HG03442 (cell line): ENCODE data around the gene SERPINE1.

Experiments used
- ATAC-seq: cut with Tn5 transposase; IDR thresholded peaks from one replicate; pipeline ENCODE4 v1.9.1; 2021; ENCODE audit warnings: mild to moderate bottlenecking, moderate library complexity; ENCODE audit not compliant: unreplicated experiment

Gene SERPINE1

DNA sequence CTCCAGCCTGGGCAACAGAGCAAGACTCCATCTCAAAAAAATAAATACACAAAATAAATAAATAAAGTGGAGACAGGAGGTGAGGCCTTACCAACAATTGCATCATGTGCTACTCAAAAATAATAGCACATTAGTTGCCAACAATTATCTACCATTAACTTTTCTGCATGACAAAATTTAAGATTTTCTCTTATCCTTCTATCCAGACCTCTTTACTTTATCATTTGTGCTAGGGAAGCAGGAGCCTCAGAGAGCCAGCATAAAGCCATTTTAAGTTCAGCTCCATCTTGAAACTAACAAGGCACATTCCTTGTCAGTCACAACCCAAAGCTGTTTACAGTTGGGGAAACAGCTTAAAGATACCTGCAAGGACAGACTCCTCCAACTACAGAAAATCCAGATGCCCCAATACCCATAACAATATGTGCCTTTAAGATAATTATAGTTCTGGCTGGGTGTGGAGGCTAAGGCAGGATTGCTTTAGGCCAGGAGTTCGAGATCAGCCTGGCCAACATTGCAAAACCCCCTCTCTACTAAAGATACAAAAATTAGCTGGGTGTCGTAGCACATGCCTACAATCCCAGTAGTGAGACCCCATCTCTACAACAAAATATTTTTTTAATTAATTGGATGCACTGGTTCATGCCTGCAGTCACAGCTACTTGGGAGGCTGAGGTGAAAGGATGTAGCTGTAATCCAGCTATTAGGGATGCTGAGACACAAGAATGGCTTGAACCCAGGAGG is 25.2 kb downstream of the SERPINE1 start:
- no peak for ATAC-seq

DNA sequence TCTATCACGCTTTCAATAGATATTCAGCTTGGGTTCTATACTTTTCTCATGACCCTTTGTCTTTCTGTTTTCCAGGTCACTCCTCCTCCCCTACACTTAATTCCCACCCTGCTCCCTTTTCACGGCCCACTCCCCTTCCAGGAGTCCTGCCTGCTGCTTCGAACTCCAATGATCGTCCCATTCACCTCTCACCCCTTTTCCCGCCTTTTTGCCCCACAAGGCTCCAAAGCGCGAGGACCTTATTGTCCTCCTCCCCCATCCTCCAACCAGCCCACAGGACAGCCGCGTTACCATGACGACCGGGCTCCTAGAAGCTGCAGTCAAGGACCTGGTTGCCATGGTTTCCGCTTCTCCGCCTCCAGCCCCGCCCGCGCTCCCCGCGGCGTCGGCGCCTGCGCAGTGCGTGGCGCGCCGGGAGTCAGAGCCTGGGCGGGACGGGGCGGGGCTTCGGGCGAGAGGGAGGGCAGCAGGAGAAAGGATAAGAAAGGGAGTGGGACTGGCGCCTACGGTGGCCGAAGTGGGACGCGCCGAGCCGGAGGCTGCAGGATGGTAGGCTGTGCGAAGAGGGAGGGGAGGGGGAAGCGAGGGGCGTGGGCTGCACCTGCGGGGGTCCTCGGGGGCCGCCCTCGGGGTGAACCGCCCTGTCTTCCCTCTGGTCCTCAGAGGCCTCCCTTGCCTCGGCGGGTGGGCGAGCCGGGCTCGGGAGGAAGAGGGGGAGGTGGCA is 27.2 kb downstream of the SERPINE1 start, which contains the start of gene AP1S1:
AP1S1 (plus strand) TSS at position 508 of the 724 bp plus-strand sequence; CDS start at position 547, 39 bp downstream.
- ATAC-seq = peak; percentile 68

DNA sequence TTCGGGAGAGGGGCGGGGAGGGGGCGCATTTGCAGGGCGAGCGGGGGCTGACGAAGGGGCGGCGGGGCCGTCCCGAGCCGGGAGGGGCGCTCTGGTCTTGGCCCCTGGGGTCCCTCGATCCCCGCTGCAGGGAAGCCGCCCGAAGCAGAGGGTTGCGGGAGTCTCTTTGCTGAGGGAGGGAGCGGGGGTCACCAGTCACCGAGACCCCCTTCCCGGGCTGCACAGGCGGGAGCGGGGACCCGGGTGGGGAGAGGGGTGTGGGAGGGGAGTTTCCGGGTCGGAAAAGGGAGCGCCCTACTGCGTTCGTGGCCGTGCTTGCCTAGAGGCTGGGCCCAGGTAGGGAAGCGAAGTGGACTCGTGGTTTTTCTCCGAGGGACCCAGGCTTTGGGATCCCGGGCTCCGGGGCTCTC is 27.8 kb downstream of the SERPINE1 start:
- ATAC-seq = peak; percentile 21

DNA sequence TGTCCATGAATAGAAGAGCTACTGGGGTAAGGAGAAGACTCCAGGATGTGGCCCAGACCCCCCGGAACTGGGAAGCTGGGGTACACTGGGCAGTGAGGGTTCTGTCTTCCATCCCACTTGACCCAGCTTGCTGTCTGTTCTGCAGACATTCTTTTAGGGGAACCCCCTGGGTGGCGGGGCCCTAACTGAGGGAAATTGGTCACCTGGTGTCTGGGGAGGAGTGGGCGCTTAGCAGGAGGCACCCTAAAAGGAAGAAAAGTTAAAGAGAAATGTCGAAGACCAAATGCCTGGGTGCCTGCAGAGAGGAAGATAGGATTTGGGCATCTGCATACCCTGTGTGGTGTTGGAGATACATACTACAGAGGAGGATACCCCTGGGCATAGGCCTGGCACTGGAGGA is 28.4 kb downstream of the SERPINE1 start:
- ATAC-seq = no peak

DNA sequence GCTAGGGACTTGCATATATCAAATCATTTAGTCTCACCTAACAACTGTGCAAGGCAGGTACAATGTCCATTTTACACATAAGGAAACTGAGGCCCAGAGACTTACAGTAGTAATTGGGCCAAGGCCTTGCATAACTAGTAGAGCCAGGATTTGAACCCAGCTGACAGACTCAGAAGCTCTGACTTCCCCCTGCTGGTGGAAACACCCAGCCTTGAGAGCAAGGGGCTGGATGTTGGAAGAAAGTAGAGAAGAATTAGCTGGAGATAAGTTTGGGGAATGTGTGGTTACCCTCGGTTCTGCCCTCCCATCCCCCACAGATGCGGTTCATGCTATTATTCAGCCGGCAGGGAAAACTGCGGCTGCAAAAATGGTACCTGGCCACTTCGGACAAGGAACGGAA is 29.4 kb downstream of the SERPINE1 start:
- no peak for ATAC-seq

DNA sequence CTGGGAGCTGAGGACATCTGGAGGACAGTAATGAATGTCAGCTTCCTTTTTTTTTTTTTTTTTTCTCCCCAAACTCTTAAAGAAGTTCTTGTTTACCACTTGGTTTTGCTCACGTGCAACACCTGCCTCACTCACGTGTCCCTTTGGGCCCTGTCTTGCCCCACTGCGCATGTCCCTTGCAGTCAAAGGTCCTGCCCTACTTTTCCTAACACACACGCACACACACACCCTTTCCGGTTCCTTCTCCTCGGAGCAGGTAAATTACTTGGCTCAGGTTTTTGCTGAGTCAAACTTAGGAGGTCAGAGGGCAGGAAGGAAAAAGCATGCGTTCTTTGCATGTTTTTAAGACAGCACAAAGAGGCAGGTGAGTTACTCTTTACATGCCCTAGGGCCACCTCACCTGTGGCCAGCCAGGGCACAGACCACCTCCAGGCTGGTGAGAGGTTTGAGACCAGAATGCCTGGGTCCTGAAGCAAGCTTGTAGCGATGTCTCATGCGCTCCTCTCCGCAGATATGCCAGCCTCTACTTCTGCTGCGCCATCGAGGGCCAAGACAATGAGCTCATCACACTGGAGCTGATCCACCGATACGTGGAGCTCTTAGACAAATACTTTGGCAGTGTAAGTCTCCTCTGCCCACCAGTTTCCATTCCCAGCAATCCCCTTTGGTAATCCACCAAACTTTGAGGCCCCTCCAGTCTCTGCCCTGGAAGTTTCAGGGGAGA is 30.1 kb downstream of the SERPINE1 start:
- ATAC-seq = no peak

DNA sequence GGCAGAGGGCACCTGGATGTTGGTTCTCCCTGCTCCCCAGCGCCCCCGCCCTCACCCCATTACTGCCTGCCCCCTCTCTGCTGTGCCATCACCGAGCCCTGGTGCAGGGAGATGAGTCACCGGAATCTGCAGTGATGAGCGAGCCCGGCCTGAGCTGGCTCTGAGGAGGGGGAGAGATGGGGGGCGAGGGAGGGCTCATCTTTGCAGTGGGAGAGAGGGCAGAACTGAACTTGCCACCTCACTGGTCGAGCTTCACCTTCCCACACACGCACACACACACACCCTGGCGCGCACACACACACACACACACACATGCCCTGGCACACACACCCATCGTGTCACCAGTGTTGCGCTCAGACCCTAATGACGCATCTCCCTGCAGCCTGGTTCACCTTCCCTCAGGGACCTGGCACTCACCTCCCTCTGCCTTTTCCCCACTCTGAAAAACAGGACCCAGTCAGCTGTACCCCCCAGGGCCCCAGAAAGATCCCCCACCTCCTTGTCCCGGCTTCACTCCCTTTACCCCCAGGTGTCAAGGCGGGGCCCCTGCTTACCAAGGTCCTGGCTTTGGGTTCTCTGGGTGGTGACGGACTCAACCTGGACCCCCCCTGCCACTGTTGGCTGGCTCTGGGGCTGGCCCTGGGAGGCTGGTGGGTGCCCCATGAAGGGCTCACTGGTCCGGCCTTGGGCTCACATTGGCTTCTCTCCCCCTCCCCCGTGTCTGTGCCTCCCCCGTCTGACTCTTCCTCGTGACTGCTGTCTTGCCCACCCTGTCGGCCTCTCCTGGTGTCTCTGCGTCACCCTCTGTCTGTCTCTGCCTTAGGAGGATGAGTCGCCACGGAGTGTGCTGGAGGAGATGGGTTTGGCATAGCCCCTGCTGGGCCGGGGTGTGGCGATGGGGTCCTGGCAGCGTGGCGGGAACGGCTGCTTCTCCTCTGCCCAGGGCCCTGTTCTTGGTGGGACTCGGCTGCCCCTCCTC is 33.1 kb downstream of the SERPINE1 start:
- no peak for ATAC-seq

DNA sequence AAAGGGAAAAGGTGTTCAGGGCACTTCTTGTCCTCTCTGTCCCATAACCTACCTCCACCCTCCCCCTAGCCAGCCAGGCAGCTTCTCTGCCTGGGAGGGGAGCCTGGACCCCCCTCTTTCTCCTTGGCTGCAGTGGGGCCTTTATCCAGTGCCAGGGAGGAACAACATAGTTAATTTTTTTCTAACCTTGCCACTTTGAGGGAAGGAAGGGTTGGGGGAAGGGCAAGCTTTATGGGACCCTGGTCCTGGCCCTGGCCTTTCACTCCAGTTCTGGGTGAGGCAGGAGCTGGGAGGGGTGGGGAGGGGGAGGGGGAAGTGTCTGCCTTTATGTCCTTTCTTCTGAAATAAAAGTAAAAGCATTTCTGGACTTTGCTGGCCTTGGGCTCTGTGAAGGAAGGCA is 34.0 kb downstream of the SERPINE1 start:
- ATAC-seq = no peak

DNA sequence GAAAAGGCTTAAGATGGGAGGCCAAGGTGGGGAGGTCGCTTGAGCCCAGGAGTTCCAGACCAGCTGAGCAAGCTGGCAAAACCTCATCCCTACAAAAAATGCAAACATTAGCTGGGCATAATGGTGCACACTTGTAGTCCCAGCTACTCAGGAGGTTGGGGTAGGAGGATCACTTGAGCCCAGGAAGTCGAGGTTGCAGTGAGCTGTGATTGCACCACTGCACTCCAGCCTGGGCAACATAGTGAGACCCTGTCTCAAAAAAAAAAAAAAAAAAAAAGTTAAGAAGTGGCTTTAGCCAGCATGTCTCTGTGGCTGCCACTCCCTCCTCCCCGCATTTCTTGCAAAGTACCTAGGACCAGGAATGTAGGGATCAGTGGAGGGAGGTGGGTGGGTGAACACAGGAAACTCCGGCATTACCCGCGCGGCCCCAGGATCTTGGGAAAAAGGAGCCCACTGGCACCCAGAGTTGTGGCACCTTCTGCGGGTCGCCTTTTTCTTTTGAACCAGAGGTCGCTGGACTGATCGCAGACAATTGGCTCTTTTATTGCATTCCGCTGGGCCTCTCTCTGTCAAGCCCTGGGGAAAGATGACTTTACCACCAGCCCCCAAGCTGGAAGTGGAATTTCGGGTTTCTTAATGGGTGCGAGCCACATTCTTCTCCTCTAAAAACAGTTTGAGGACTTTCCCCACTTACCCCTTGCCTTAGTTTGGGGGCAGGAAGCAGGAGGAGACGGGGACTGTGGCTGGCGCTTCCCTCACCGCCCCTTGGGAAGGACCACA is 35.0 kb downstream of the SERPINE1 start:
- ATAC-seq = no peak

DNA sequence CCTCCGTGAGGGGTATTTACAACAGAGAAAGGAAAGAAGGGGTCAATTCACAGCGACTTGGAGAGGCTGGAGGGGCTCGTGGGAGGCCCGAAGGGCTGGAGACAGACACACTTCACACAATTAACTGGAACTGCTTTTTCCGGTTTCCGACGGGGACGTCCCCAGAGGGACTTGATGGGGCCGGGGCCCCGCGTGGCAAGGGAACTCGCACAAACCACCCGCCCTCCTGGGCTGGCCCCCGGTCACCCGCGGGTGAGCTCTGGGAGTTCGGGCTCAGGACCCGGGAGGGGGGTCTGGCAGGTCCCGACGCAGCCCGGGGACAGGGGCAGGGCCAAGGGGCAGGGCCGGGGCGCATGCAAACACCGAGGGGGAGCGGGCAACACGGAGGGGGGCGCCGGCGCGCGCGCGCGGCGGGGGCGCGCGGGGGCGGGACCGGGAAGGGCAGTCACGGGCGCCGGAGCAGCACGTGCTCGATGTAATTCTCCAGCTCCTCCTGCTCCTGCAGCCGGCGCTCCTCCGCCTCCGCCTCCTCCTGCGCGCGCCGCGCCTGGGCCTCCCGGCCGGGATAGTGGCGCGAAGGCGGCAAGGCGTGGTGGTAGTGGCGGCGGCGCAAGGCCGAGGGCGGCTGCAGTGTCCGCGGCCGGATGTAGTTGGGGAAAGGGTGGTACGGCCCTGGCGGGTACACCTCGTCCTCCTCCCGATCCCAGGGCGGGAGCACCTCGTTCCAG is 35.8 kb downstream of the SERPINE1 start:
- ATAC-seq = no peak

DNA sequence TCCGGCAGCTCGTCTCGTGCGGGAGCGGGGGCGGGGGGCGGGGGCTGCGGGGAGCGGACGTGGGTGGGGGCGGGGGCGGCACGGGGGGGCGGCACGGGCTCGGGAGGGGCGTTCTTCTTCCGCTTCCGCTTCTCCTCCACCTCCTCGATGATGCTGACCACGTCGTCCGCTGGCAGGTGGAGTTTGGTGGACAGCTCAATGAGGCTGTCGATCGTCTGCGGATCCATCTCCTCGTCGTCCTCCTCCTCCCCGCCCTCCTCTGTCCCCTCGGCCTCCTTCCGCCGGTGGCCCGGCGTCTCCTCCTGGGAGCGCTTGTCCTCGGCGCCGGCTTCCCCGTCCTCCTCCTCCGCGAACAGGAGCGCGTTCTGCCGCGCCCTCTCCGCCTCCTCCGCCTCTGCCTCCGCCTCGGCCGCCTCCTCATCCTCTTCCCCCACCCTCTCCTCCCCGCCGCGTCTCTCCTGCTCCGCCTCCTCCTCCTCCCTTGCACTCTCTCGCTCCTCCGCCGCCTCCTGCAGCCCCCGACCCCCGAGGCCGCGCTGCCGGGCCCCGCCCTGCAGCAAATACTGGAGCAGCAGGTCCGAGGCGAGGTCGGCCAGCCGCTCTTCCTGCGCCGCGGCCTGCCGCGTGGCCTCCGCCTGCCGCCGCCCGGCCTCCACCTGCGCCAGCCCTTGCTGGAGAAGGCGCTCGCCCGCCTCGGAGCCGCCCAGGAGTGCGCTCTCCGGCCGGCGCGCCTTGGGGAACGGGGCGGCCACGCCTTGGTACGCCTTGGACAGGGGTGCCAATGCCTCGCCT is 36.6 kb downstream of the SERPINE1 start:
- no peak for ATAC-seq

DNA sequence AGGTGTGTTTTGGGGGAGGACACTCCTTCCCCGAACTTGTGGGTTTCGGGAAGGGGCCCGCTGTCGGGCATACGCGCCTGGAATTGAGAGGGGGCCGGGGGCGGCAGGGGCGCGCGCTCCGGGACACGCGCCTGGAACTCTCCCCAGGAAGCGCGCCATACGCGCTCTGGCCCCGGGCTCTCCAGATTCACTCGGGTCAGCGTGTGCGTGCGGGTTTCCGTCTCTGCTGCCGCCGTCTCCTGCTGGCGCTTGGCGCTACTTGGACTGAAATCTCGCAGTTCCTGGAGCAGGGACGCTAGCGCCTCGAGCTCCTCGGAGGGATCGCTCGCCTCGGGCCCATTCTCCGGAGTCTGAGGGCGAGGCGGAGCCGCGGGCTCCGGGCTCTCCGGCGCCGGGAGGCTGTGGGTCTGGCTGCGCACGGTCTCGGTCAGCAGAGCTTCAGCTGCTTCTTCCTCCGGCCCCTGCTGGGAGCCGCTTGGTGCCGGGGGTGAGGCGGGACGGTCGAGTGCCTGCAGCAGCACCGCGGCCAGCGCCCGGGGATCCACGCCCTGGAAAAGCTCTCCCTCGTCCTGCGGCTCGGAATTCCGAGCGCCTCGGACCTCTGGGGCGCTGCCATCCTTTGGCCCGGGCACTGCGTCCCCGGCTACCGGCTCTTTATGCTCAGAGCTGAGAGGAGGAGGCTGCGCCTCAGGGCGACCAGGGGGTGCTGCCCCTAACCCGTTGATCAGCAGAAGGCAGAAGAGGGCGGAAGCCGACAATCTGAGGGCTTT is 37.4 kb downstream of the SERPINE1 start:
- ATAC-seq = no peak

DNA sequence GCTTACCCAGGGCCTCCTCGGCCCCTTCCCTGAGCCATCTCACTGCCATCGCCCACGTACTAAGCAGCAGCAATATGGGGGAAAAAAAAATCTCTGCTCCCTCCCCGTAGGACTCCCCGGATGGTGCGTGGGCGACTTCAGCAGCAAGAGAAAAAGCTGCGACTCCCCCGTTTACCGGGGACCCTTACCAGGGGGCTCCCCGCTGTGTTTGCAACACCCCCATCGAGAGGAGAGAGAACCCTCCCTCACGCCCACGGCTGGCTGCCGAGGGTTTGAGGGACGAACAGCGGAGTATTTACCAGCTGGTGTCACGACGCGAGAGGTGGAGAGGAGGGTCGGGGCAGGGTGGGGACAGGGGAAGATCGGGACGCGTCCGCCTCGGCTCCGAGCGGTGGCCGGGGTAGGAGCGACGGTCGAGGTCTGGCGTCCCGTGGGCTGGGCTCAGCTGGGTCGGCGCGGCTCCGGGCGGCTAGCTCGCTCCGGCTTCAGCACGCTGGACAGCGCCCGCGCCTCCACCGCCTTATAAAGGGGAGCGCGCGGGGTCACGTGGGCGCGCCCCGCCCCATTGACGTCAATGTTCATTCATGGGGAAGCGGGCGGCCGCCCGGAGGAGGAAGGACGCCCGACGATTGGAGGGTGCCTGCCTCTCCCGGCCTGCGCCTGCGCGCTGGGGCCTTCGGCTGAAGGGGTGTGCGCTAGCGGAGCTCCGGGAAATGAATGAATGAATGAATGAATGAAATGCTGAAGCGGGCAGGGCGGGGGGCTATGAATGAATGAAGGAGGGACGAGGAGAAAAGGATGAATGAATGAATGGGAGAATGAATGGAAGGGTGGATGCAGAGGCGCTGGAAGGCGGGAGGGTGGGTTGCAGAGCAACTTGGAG is 38.4 kb downstream of the SERPINE1 start, which contains the start of gene VGF:
VGF (minus strand) TSS at position 495 of the 883 bp plus-strand sequence. CDS start 726 bp downstream, outside the sequence.
- peak; percentile 55 for ATAC-seq

DNA sequence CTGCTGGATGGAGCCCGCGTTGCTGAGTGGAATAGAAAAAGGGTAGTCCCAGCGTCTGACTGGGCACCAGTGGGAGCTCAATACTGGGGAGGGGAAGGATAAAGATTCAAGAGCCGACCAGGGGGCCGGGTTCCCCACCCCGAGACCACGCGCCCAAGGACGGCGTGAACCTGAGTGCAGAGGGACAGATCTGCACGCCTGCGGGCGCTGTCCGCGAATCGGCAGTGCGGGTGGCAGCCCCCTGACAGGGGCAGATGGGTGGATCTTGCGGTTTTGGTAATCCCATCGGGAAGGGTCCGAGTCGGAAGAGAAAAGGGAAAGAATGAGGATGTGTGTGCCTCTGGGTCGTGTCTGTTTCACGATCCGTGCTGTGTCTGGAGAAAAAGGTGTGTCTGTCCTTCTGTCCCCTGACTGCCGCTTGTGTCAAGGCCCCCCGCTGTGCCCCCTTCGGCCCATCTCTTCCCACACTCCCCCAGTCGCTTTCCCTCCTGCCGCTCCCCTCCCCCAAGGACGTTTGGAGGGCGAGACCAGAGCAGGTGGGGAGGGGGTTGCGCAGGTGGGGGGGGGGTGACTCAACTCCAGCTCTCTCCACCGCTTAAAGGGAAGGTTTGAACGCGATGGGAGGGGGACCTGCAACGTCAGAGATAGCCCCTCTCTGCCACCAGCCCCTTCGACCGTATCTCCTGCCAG is 39.2 kb downstream of the SERPINE1 start:
- no peak for ATAC-seq

DNA sequence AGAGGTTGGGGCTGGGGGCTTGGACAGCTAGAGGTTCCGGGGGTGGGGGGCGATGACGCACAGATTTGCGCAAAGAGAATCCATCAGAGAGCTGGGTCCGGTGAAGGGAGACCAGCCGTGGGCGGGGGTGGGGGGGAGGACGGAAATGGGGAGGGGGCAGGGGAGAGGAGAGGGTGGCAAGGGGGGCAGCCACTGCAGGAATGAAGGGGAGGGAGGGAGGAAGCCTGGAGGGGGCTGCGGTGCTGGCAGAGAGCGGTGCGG is 39.7 kb downstream of the SERPINE1 start:
- no peak for ATAC-seq
